HG02840 (cell line): ENCODE measurements around the gene FREY1.

Experiments
- ATAC-seq: cut with Tn5 transposase; IDR thresholded peaks from one replicate; pipeline ENCODE4 v1.9.1; 2021; ENCODE audit warnings: mild to moderate bottlenecking, moderate library complexity, moderate number of reproducible peaks; ENCODE audit not compliant: unreplicated experiment, low FRiP score

FREY1 gene

DNA sequence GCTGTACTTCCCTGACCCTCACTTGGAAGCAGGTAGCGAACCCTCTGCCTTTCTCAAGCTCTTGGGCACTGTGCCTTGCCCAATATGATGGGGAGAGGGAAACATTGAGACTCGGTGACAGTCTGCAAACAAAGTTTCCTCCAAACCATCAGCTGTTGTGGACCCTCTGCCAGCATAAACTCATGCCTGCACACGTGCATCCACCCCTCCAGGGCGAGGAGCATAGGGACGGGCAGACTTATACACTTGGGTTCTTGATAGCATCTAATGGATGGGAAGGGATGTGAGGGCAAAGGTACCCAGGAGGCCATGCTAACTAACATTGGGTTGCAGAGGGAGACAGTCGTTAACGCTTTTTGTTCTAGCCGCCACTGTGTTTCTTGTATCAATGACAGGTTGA, 29.9 kb downstream of the FREY1 start:
- no peak for ATAC-seq

DNA sequence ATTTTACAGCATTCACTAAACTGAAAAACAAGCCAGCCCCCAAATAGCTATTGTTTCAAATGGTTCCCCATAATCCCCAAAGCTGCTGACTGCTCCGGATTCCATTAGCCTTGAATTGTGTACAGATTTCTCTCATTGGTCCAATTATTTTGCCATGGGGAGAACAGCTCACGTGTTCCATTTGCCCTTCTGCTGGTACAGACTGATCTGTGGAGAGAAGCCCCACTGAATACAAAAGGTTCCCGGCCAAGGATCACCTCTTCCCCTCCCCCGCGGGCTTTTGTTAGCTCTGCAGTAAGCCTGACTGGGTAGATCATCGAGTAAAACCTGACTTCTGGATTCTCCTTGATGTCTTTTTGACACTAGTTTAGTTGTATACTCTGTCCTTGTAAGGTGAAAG, 30.7 kb downstream of the FREY1 start:
- no peak for ATAC-seq

DNA sequence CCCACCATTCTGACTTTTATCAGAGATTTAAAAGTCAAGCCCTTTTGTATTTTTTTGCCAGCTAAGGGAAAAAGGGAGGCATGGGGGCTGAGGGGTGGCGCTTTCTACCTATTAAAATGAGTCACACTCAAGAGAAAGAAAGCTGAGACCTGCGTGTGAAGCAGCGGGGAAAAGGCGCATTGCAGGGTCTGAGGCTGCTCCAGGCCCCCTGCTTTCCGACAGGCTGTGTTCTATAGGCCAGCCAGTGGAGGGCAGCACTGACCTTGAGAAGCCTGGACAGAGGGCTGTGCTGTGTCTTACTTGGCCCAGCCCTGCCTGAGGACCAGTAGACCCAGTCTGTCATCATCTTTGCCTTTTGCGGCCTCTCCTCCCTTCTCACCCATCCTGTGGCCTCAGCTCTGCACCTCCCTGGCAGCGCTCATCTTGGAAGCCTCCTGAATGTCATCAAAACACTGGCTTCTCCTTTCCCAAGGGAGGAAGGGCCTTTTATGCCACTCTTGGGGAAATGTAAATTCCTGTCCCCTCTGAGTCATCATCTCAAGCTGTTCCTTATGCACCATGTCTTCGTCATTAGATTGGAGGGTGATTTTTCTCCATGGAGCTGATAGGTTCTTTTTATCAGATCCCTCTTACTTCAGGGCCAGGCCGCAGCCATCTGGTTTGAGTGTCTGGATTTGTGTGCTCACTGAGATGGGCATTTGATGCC, 34.3 kb downstream of the FREY1 start:
- ATAC-seq, result no peak

DNA sequence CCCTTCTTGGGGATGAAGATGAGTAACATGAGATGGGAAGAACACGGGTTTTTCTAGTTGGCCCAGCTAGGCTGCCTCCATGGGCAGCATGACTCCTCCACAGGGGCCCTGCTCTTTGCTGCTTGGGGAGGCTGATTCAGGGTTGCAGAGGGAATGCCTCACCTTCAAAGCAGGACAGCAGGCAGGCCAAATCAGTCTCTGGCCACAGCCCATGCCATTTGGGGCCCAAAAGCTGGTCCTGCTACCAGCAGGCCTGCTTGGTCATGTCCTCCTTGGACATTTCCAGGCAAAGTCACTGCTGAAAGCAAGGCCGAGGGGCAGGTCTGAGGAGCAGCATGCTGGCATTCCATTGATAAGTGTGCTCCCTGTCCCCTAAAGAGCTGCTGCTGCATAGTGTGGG, 35.4 kb downstream of the FREY1 start:
- ATAC-seq, result no peak

DNA sequence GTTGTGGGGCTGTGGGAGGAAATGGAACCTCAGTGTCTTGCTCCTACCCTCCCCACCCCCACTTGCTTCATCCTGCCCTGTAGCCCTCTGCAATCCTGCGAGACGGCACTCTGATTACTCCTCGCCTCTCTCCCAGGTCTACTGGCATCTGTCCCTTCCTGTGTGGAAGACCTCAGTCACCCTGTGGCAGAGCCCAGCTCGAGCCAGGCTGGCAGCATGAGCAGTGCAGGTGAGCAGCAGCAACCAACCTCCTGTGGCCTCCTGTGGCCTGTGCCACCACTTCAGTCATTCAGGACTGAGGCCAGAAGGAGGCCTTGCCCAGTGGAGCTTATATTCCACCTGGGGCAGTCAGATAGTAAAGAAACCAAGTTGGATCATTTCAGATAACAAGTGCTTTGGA, 36.4 kb downstream of the FREY1 start:
- no peak for ATAC-seq

DNA sequence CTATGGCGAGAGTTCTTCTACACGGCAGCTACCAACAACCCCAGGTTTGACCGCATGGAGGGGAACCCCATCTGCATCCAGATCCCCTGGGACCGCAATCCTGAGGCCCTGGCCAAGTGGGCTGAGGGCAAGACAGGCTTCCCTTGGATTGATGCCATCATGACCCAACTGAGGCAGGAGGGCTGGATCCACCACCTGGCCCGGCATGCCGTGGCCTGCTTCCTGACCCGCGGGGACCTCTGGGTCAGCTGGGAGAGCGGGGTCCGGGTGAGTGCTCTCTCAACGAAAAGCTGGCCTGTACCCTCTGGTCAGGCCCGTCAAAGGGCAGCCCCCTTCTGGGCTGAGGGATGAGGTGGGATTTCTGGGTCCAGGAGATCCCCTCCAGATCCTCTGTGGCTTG, 37.5 kb downstream of the FREY1 start:
- ATAC-seq, result no peak

DNA sequence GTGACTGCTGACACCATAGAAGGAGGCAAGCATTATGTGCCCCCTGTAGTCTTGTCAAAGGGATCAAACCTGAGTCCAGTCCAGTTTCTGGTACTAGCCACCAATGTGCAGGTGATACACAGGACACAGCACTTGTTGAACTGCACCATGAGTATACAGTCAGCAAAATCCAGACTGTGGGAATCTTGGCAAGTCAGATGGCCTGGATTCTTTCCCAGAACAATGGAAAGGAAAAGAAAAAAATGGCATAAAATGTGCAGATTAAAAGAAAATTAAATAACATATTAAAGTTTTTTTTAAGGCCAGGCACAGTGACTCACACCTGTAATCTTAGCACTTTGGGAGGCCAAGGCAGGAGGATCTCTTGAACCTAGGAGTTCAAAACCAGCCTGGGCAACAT, 43.0 kb downstream of the FREY1 start:
- ATAC-seq, result no peak

DNA sequence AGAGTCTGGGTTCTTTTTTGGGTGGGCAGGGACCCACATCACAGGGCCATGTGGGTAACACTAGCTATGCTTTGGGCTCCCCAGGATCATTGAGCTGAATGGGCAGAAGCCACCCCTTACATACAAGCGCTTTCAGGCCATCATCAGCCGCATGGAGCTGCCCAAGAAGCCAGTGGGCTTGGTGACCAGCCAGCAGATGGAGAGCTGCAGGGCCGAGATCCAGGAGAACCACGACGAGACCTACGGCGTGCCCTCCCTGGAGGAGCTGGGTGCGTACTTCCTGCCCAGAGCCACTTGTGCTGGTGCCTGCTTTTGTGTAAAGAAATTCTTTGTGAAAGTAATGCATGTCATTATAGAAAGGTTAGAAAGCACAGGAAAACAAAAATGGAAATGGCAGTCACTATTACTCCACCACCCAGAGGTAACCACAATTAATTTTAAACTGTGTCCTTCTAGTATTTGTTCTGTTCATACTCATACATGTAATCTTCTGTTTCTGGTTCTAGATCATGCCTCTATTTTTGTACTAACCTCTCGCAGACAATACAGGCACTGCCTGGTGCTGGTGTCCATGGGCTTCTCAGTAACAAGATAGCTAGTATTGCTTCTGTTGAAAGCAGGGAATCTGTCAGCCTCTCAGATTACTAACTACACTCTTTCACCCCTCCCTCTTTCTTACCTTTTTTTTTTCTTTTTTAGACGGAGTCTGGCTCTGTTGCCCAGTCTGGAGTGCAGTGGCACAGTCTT, 46.1 kb downstream of the FREY1 start:
- no peak for ATAC-seq

DNA sequence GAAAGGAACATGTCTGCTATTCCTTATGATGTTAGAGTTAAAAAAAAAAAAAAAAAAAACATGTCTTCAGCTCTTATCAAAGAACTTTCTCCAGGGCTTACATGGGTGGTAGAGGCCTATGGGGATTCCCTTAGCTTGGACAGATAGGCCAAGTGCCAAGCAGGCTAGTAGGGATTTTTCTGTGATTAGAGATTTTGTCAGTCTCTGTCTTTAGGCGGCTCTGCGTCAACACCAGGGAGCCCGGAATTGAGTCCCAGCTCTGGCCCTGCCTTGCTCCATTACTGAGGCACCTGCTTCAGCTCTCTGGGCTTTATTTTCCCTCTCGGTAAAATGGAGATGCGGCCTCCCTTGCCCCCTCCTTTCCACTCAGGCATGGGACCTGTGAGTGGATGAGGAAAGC, 46.7 kb downstream of the FREY1 start:
- ATAC-seq, result no peak

DNA sequence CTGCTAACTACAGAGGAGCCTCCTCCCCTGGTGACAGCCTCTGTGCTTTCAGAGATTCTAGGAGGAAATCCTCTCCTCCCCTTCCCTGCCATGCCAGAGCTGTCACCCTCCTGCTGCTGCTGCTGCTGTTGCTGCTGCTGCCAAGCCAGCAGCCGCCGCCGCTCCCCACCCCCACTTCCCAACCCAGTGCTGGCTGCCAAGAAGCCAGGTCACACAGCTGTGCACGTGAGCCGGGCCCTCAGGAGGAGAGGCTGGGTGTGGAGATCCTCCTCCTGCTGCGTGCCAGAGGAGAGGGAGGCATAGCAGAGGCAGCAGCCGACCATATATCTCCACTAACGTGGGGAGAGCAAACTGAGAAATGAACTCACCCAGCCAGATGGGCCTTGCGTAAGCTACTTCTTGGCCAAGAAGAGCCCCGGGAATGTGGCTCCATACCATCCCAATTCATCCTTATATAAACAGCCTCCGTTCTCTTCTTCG, 47.4 kb downstream of the FREY1 start:
- ATAC-seq, result no peak

DNA sequence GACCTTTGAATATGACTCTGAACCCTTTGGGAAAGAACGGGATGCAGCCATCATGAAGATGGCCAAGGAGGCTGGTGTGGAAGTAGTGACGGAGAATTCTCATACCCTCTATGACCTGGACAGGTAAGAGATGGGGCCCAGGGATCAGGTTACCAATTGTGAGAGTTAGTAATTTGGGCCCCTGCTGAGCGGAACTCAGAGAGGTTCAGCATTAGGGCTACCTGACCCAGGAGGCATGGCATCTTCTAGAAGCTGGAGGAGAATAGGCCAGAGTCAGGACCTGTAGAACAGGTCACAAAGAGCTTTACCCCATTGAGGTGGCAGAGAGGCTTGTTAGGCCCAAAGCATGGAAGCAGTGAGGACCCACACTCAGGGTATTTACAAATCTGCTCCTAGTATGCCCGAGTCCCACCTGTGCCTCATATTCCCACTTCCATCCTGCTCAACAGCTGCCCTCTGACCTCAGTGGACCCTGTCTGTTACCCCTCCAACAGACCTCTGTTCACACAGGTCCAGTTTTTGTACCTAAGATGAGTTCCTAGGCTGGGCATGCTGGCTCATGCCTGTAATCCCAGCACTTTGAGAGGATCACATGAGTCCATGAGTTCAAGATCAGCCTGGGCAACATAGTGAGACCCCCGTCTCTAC, 48.2 kb downstream of the FREY1 start:
- ATAC-seq, result no peak

DNA sequence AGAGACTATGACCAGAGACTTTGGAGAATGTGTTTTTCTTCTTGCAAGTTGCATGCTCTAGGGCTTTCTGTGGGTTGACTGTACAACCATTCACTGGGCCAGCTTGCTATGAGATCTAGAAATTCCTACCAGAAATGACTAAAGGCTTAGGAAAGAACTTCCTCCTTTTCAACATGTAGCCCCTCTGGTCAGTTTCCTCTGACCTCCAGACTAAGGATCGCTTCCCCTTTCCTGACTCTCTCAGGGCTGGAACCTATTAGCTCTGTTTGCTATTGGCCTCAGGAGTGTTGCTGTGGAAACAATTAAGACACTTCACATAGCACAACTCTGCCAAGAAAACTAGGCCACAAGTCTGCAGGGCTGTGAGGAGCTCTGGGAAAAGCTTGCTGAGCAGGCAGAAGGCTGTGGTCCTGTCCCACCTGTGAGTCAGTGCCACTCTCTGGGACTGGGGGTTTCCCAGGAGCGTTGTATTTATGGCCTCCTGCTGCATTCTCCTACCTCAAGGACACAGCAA, 49.1 kb downstream of the FREY1 start:
- ATAC-seq, result no peak
